SIG-M5 treated with dmso at 0.1 percent for 504 hours (cell line): ENCODE measurements around the gene CDKAL1.

Experiments
- DNase-seq: peaks from one replicate; lab custom pipeline; 2025; ENCODE audit not compliant: unreplicated experiment; lab: John Stamatoyannopoulos, UW

CDKAL1 gene

DNA sequence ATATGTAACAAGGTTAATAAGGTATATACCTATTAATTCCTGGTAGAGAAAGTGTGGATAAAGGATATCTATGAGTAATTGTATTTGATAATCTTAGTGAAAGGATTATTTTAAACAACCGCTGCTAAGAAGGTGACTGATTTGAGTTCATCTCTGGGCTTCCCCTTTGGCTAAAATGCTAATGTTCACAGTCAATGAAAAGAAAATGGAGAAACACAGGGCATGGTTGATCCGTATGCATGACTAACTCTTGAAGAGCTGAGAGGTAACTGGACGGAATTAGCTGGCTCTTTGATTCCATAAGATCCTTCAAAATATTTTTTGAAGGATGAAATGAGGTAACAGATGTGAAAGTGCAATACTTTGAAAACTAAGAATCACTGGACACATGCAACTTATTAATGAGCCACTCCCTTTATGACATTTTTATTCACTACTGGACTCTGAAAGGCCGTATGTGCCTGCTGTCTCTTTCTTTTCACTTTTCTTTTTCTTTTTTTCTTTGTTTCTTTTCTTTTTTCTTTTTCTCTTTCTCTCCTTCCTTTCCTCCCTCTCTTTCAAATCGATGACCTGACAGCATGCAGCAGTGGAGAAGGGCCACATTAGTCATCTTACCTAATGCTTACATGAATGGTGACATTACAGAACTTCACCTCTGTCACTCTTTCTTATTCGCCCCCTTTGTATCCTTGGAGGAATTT lies 464.6 kb downstream of the CDKAL1 start:
- no peak for DNase-seq

- no peak for DNase-seq
Observed at GRCh38 chr6:21000331-21000801, 466.1 kb downstream of the CDKAL1 start.

GRCh38 chr6:21001736-21002135 lies 467.5 kb downstream of the CDKAL1 start:
- no peak for DNase-seq

GRCh38 chr6:21003780-21004541 lies 469.7 kb downstream of the CDKAL1 start:
- no peak for DNase-seq

DNA sequence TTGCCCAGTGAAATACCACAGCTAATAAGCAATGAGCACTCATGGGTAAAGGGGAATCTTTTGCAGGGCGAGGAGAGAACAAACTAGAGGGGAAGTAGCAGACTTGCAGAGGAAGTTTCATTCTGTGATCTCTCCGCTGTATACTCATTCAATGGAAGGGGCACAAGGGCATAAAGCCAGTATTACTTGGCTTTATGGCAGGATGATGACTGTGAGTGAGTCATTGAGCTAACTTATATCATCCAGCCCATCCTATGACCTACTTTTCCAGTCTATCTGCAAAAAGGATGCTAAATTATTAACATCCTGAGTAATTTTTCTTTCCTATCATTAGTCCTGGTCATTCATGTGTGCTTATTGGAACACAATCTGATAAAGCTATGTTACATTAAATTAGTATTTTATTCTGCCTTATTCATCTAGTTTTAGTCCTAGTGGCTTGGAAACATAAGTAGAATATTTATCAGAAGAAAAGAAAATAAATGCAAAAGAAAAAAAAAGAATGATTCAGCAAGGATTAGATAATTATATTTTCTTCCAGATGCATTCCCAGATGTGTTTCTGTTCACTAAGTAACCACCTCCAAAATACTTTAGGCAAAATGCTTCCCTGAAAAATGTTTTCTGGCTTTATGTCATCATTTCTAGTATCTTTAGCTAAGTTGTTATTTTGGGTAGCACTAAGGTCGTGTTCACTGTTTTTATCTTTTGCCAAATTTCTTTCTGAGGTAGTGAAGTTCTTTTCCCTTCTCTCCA lies 471.7 kb downstream of the CDKAL1 start:
- DNase-seq, result no peak

DNA sequence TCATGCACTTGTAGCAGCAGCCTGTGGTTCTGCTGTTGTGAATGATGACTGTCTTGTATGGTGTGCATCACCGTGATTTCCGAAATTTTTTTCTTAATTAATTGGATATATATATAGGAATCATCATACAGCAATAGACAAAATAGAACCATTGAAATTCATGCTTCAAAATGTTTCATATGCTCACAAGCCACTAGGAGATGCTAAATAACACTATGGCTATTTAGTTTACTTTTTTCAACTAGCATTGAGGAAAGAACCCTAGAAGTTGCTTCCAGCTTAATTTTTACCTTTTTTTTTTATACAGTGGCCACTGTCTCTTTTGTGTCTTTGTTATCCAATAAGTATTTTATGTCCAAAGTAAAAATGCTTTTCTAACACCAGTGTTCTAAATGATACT lies 485.4 kb downstream of the CDKAL1 start:
- DNase-seq, result no peak

DNA sequence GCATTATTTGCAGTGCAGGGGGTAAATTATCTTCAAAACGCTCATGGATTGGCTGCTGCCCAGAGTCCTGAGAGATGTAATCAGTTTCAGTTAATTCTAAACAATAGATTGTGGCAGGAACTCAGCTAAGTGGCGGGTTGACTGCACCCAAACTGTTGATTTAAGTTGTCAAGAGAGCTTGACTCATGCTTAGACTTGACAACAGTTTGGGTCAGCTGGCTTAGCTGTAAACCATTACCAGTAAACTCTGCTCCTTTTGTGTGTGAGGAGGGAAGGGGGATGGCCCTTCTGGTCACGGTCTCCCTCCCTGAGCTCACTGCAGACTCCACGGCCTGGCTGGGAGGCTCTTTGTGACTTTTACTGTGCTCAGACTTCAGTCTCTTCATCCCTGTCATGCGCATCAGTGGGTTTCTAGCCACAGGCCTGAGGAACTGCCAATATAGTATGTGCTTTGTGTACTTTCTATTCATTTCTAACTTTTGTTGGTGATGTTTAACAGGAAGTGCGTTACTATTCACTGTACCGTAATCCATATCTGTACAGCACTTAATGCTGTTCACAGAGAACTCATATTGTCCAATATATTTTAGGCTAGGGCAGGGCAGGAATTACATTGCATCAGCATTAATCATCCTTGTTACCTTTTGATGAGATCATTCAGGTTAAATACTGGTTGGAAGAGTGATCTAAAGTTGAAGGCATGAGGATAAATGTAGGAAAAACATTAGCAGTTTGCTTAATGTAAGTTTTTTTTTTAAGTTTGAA lies 488.3 kb downstream of the CDKAL1 start:
- DNase-seq, result peak; percentile 19

GRCh38 chr6:21023210-21023609 lies 489.0 kb downstream of the CDKAL1 start:
- DNase-seq, result no peak

DNA sequence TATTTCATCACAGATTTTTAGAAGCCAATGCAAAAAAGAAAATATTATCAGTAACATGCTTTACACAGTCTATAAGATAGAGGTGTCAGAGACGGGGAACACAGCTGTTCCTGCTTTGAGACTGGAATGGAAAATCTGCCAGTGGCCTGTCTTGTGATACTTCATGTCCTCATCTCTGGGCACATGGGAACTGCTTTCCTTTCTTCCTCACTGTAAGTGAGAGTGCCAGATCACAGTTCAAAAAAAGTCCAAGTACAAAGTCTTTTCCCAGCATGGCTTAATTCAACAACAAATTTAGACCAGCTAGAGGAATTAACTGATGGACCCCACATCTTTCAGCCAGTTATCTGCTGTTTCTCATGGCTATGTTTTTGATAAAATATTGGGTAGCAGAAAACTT lies 490.4 kb downstream of the CDKAL1 start:
- no peak for DNase-seq

- DNase-seq, result no peak
Observed at GRCh38 chr6:21026576-21027273, 492.5 kb downstream of the CDKAL1 start.

- DNase-seq, result no peak
Observed at GRCh38 chr6:21027507-21027906, 493.2 kb downstream of the CDKAL1 start.

DNA sequence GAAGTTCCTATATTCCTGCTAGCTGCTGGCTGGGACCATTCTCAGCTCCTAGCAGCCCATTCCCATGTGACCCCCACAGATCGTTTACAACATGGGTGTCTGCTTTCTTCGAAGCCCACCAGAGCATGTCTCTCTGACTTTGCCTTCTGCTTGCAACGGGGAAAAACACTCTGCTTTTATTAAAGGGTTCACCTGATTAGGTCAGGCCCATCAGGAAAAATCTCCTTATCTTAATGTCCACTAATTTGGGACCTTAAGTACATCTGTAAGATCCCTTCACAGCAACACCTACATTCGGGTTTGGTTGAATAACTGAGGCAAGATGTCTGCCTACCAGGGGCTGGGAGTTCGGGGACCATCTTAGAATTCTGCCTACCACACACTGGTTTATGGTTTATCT lies 496.9 kb downstream of the CDKAL1 start:
- DNase-seq, result no peak

GRCh38 chr6:21033084-21033483 lies 498.8 kb downstream of the CDKAL1 start:
- DNase-seq, result no peak

- no peak for DNase-seq
Observed at GRCh38 chr6:21033575-21034026, 499.3 kb downstream of the CDKAL1 start.

- DNase-seq, result no peak
Observed at GRCh38 chr6:21034345-21034744, 500.1 kb downstream of the CDKAL1 start.

DNA sequence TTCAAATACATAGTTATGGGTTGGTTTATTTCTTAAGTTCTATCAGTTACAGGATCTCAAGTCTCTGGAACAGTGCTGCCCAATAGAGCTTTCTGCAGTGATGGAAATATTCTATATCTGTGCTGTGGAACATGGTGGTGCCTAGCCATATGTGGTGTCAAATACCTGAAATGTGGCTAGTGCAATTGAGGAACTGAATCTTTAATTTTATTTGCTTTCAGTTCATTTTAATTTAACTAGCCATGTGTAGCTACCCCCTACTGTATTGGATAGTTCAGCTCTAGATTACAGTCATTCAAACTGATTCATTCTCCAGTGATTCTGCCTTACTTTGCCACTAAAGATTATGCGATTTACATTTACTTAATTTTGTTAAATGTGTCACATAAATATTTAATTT lies 503.2 kb downstream of the CDKAL1 start:
- no peak for DNase-seq

DNA sequence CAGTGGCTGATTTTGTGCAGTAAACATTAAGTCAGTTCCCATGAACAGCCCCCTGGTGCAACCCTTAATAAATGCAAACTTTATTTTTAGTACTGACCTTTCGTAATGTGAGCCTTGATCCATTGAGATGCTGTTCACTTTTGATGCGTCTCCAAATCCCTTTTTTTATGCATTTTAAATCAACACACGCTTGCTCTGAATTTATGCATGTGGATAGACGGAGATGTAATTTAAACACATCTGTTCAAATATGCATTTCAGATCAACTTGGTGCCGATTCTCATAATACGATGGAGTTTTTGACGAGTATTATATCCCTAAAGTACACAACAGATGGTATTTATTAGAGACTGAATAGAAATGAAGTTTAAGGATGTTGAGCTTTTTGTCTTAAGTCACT lies 505.7 kb downstream of the CDKAL1 start:
- DNase-seq, result no peak

GRCh38 chr6:21045135-21045700 lies 511.0 kb downstream of the CDKAL1 start:
- no peak for DNase-seq

- no peak for DNase-seq
Observed at GRCh38 chr6:21046276-21046675, 512.0 kb downstream of the CDKAL1 start.

GRCh38 chr6:21048047-21048446 lies 513.8 kb downstream of the CDKAL1 start:
- no peak for DNase-seq
